MV-4-11 (cell line): Measurements from ENCODE around the gene GNAT3.
A peak's percentile ranks its signal among the peaks of the same experiment; 100 is the strongest.

Experiments
- DNase-seq: peaks from one replicate; lab custom pipeline; 2025; lab: John Stamatoyannopoulos, UW

The GNAT3 gene

DNA sequence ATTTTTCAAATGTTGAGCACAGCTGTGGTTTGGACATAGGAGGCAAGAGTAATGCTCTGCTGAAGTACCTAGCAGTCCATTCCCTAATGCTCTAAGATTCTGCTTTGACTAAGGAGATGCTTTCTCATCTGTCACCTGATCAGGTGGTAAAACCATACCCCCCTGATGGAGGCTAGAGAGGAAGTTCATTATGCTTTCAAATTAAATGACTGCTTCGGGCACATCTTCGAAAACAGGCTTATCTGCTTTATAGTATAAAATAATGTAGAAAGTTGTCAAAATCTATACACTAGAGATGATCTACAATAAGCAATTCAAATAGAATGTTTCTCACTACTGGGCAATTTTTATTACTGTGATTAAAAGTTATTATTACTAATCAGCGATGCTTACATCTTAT lies at the start of gene GNAT3:
GNAT3 (minus strand) TSS at position 101 of the 400 bp plus-strand sequence. CDS start 138 bp downstream, outside the sequence.
- no peak for DNase-seq

- DNase-seq: no peak
Observed at GRCh38 chr7:80558116-80558515, 46.3 kb upstream of the GNAT3 start.

- no peak for DNase-seq
Observed at GRCh38 chr7:80552031-80552694, 40.3 kb upstream of the GNAT3 start.

DNA sequence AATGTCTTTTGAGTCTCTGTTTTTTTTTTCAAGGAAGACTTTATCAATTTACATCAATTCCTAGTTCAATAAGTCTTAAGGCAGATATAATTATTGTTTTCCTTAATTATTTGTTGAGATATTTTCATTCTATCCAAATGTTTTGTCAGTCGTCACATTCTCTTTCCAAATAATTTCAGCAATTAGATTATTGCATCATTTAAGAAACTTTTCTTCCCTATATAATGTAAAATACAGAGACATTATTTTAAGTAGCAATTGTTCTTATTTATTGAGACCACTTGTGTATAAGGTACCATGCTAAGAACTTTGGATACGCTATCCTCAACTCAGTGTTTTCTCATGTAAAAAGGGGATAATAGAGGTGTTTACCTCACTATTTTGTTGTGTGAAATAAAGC lies 38.1 kb upstream of the GNAT3 start:
- no peak for DNase-seq

DNA sequence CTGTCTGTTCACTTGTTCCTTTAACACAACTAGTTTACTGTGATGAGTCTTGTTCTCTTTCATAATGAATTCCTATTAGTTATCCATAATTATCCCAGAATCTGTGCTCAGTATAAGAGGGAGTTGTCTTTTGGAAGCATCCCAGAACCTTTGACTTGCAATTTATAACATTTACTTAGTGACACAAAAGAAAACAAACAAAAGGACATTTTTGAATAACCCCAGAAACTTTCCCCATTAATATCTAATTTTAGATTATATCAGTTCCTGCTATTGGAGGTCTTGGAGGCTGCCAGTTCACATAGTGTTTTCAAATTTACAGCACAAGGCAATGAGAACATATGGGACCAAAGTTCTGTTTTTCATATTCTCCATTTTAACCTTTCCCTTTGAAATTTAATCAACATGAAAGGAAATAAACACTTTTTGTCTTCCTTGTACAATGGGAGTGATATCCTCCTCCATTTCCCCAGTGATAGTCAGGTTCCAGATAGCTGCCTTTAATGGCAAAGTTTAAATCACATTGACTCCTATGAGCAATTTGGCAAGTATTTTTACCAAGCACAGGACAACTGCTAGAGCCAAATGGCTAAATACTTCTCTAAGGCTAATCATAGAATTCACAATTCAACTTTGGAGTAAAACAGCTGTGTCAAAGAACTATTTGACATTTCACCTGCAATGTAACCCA lies 37.1 kb upstream of the GNAT3 start:
- DNase-seq: no peak

GRCh38 chr7:80542398-80542797 lies 30.5 kb upstream of the GNAT3 start:
- DNase-seq: no peak

- no peak for DNase-seq
Observed at GRCh38 chr7:80540836-80541235, 29.0 kb upstream of the GNAT3 start.

DNA sequence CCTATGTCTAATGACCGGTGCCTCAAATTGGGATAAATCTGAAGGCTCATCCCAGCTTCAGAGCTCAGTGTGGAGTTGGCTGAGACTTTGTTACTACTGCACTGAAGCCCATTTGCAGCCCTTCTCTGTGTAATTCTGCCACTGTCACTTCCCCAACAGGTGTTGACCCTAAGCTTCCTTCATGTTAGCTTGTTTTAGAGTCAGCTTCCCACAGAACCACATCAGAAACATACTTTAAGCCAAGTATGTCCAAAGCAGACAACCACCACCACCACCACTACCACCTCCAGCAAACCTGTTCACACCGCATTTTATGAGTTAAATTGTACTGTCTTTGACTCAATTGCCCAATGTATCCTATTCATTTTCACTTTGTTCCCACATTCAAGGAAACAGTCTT lies 25.2 kb upstream of the GNAT3 start:
- no peak for DNase-seq

DNA sequence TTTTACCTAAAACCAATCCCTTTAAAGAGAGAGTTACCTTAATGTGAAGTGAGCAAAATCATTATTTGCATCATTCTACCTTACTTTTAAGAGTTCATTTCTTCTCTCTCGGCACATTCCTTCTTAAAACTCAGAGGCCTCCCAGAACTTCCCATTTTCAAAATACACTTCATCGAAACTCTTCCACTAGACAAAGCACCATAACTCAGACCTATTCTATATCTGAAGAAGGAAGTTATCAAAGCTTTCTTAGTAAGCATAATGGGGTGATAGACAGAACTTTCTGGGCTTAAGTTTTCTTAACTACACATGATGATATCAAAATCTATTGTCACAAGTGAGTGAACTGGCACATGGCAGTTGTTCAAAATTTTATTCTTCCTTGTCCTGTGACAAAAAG lies 24.6 kb upstream of the GNAT3 start:
- DNase-seq: peak; percentile 56

DNA sequence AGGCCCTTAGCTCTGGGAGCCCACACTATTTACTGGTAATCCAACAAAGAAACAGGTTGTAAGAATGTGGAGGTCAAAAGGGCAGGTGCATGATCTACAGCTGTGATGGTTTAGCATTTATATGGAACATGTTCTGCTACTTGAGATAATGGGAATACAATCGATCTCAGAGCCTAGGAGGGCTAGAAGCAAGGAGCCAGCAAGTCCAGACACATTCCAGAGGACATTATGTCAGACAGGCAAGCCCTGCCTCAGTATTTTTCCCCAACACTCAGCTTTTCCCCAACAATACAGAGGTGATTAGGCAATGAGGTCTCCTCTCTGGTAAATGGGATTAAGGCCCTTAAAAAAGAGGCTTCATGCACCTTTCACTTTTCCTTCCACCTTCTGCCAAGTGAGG lies 21.4 kb upstream of the GNAT3 start:
- DNase-seq: no peak

DNA sequence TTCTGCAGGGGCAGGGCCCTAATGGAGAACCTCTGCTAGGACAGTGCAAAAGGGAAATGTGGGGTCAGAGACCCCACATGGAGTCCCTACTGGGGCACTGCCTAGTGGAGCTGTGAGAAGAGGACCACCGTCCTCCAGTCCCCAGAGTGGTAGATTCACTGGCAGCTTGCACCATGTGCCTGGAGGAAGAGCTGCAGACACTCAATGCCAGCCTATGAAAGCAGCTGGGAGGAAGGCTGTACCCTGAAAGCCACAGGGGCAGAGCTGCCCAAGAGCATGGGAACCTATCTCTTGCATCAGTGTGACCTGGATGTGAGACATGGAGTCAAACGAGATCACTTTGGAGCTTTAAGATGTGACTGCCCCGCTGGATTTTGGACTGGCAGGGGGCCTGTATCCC lies 20.3 kb upstream of the GNAT3 start:
- DNase-seq: no peak

- no peak for DNase-seq
Observed at GRCh38 chr7:80530136-80530535, 18.3 kb upstream of the GNAT3 start.

DNA sequence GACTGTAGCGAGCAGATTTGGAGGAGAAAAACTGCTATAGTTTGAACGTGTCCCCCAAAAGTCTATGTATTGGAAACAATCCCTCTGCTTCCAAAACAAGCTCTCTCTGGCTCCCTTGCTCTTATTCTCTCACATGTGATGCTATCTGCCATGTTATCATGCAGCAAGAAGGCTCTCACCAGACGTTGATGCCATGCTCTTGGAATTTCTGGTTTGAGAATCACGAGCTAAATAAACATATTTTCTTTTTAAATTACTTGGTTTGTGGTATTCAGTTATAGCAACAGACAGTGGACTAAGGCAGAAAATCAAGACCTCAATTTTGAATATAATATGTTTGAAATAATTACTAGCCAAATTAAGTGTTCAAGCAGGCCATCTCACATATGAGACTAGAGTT lies 17.5 kb upstream of the GNAT3 start:
- no peak for DNase-seq

DNA sequence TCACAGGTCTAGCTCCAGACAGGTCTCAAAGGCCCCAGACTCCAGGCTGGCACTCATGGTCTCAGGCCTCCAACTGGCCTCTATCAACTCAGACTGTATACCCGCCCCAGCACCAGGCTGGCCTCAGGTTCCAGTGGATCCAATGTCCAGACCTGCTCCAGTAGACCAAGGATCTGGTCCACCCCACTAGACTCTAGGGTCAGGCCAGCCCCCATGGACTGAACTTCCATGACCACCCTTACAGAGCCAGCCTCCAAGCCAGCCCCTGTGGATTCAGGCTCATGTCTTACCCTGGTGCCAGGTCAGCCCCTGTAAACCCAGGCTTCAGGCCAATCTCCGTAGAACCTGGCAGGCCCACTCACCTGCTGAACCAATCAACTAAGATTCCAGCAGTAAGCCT lies 16.8 kb upstream of the GNAT3 start:
- no peak for DNase-seq

DNA sequence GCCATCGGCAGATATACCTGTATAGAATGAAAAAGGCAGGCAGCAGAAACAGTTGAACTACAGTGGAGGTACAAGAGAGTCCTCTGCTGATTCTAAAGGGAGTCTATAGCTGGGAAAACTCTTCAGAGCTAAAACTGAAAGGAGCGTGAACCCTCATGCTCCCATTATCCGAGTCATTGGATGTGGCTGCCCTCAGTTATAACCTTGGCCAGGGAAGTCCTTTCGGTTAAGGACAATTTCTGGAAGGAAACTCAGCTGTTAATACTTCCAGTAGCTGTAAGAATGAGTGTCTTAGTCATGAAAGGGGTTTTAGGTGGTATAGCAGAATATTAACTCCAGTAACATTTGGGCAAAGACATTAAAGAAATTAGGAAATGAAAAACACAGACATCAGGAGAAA lies 14.6 kb upstream of the GNAT3 start:
- DNase-seq: no peak

GRCh38 chr7:80524693-80525092 lies 12.8 kb upstream of the GNAT3 start:
- no peak for DNase-seq

GRCh38 chr7:80521809-80522208 lies 9.9 kb upstream of the GNAT3 start:
- DNase-seq: no peak

GRCh38 chr7:80520199-80520598 lies 8.3 kb upstream of the GNAT3 start:
- DNase-seq: no peak

DNA sequence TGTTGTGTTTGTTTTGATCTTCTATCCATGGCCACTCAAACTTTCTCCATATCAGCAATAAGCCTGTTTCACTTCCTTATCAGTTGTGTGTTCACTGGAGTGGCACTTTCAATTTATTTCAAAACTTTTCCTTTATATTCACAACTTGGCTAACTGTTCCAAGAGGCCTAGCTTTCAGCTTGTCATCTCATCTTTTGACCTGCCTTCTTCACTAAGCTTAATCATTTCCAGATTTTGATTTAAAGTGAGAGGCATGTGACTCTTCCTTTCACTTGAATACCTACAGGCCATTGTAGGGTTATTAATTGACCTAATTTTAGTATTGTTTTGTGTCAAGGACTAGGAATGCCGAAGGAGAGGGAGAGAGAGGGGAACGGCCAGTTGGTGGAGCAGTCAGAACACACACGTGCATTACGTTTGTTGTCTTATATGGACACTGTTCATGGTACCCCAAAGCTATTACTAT lies 5.5 kb upstream of the GNAT3 start:
- DNase-seq: peak; percentile 73

DNA sequence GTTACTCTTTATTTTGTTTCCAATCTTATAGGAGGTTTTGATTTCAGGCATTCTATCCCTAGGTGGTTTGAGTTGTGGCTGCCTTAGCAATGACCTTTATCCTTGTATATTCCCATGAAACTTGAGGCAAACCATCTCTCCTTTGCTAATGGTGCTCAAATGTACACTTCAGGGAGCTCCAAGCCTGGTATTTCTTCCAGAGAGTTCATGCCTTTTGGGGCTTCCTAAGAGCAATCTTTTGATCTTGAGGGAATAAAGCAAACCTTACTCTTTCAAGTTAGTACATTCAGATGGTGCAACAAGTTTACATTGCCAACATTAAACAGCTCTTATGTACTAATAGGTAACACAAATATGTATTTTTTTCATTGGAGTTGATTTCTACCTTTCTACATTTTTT lies 3.4 kb upstream of the GNAT3 start:
- no peak for DNase-seq

DNA sequence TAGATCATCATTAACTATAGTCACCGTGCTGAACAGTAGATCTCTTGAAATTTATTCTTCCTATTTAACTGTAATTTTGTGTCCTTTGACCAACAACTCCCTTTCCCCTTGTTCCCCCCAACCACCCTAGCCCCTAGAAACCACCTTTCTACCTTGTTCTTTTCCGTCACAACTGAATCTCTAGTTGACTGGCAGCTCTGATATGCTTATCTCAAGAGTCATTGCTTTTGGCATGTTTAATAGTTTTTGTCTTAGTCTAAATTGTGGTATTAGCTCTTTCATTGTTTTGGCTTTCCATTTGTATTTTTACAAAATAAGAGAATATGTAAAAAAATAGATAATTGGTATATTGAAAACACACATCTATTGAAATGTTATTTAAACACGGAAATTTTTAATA lies 1.8 kb downstream of the GNAT3 start:
- no peak for DNase-seq

DNA sequence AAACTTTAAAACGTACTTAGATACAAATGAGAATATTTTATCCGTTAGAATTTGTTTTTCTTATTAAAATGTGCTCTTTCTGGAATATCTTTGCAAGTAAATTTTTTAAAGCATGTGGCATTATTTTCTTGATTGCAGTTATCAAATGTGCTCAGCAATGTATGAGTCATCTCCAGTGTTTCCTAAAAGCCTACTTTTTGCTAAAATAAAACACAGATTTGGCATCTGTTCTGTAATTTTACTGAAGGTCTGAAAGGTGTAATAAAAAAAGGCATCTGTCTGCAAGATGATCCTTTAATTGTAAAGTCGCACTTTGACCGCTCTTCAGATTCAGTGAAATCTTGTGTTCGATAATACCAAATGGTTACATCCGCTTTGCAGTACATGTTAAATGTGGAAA lies 3.4 kb downstream of the GNAT3 start:
- no peak for DNase-seq

DNA sequence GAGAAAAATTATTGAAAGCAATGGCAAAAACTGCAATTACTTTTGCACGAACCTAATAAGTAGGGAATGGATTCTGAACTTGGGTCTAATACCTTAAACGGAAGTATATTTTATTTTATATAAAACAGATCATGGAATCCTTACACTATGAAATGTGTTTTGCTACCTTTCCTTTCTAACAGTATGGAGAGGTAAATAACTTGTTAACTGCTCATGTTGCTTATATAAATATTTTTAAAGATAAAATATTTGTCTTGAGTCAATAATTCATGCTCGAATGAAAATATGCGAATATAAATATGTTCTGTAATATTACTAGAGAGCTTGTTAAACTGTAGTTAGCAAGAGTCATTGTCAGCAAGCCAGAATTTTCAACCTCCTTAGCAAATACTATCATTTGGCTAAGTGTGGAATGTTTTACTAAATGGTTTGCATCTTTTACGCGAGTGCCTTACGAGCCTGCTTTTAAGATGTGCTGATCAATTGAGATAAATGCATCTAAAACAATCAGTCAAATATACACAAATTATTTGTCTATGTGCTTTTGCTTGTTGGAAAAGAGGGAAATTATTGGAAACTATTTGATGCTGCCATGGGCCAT lies 5.9 kb downstream of the GNAT3 start:
- no peak for DNase-seq
